Left lung (tissue), 10 donors: Measurements from ENCODE around the gene ZNF804B. TPM values are rescaled to one million over a fixed set of nuclear protein-coding genes. Genes with fewer than 3 reads are reported as not detected.

Experiments used
- ATAC-seq: fragments of 200-7000 bp; cut with Tn5 transposase; one replicate; pipeline ENCODE4 v1.9.1; 2020; ENCODE audit warnings: moderate library complexity
- DNase-seq, 4 donors: peaks; one replicate each; pipeline ENCODE4 v3.0.0-alpha.2; 2013 to 2020
- H3K27ac ChIP-seq, 2 donors: fragments of 200-600 bp; sonication (generic) in 1 of 2; one replicate each; pipeline versions ENCODE4 v1.5.0 to v1.8.0; 2020 to 2021
- H3K27me3 ChIP-seq, 2 donors: fragments of 200-600 bp; sonication (generic) in 1 of 2; one replicate each; pipeline versions ENCODE4 v1.5.0 to v1.8.0; 2020 to 2021
- H3K36me3 ChIP-seq, 2 donors: fragments of 200-600 bp; sonication (generic) in 1 of 2; one replicate each; pipeline versions ENCODE4 v1.5.0 to v1.8.0; 2020 to 2021
- H3K4me1 ChIP-seq, 2 donors: fragments of 200-600 bp; one replicate each; pipeline ENCODE4 v1.8.0; 2021
- H3K4me3 ChIP-seq, 2 donors: fragments of 200-600 bp; sonication (generic) in 1 of 2; one replicate each; pipeline versions ENCODE4 v1.5.0 to v1.8.0; 2020 to 2021; ENCODE audit warnings: mild to moderate bottlenecking in 1 of 2
- H3K9me3 ChIP-seq, 2 donors: fragments of 200-600 bp; sonication (generic) in 1 of 2; one replicate each; pipeline versions ENCODE4 v1.5.0 to v1.8.0; 2020 to 2021
- CTCF ChIP-seq, 2 donors: fragments of 200-600 bp; sonication (generic) in 1 of 2; IDR thresholded peaks; one replicate each; pipeline versions ENCODE4 v1.5.0 to v1.8.0; 2021; ENCODE audit warnings: antibody characterized with exemption in 2 of 2
- intact Hi-C, 2 donors: fragments of 100-400 bp; cut with DNase I; formaldehyde crosslinking; loops; one replicate each; pipeline versions ENCODE4 v1.11.2 to v1.14.2; 2022
- polyA plus RNA-seq, 6 donors: library from polyadenylated mRNA; unstranded; fragments of 120-200 nt; gene quantifications; one replicate each; pipeline ENCODE4 v1.2.1, GENCODE V29; 2013; ENCODE audit not compliant: insufficient read length in 6 of 6
- total RNA-seq, 2 donors: library from RNA; stranded (reverse); fragmentation: NEBNext Ultra II Directional; extraction: Animal tissue kit (Norgen Biotek cat#: 25700); gene quantifications; one replicate each; pipeline ENCODE4 v1.2.1, GENCODE V29; 2021
- donor health status: DM: no; HTN: yes; CAD: no.
- donor health status: DM: no; HTN: no; CAD: no.

Gene ZNF804B
- total and polyA plus RNA-seq, 8 donors, result 0.05 to 0.14 (median 0.09) TPM; not detected in 3

- H3K27me3 ChIP-seq, result peaks cover 45 to 72% of the 10 kb centered on the region in 2 donors
- ATAC-seq (no peak), DNase-seq (no peak)
- H3K4me1 ChIP-seq, result peaks cover 0 to 13% of the 10 kb centered on the region in 2 donors
- H3K4me3 ChIP-seq, result no peak overlapping the region
- no peak for TF ChIP-seq CTCF (IDR thresholded peaks at IDR 0.05)
- intact Hi-C loops, result no loop called here
- H3K9me3 ChIP-seq, result no peaks in the 10 kb centered on the region
- no peak overlapping the region for H3K27ac ChIP-seq
- no peaks in the 10 kb centered on the region for H3K36me3 ChIP-seq
These were observed 2.1 kb upstream of the ZNF804B start for GRCh38 chr7:88757371-88757770.

GRCh38 chr7:88758381-88759229, 895 bp upstream of the ZNF804B start:
- H3K9me3 ChIP-seq, result no peaks in the 10 kb centered on the region
- H3K4me1 ChIP-seq, result peaks cover 0 to 13% of the 10 kb centered on the region in 2 donors
- peak; percentile 75 for ATAC-seq
- intact Hi-C loops, result no loop called here
- H3K36me3 ChIP-seq, result no peaks in the 10 kb centered on the region
- peak in 2 of 4 donors; percentile 51 to 59 for DNase-seq
- no peak for TF ChIP-seq CTCF (IDR thresholded peaks at IDR 0.05)
- H3K4me3 ChIP-seq, result peak overlapping the region in 1 of 2 donors; percentile 8
- no peak overlapping the region for H3K27ac ChIP-seq
- H3K27me3 ChIP-seq, result peaks cover 49 to 72% of the 10 kb centered on the region in 2 donors

- no peak overlapping the region for H3K4me3 ChIP-seq
- no peak for DNase-seq
- TF ChIP-seq CTCF (IDR thresholded peaks at IDR 0.05), result no peak
These were observed 626 bp downstream of the ZNF804B start for GRCh38 chr7:88760136-88760515.

GRCh38 chr7:88761779-88762178, 2.3 kb downstream of the ZNF804B start:
- Histone ChIP-seq H3K4me1 (peaks cover 0 to 13% of the 10 kb centered on the region in 2 donors), H3K9me3 (no peaks in the 10 kb centered on the region), H3K4me3 (no peak overlapping the region), H3K27me3 (peaks cover 49 to 54% of the 10 kb centered on the region in 2 donors), H3K36me3 (no peaks in the 10 kb centered on the region), H3K27ac (no peak overlapping the region)
- intact Hi-C loops, result no loop called here
- TF ChIP-seq CTCF (IDR thresholded peaks at IDR 0.05), result no peak
- DNase-seq (no peak), ATAC-seq (no peak)

More at GRCh38 chr7:88760136-88760515, 626 bp downstream of the ZNF804B start:
- Histone ChIP-seq H3K36me3 (no peaks in the 10 kb centered on the region), H3K27ac (no peak overlapping the region), H3K9me3 (no peaks in the 10 kb centered on the region), H3K27me3 (peaks cover 49 to 71% of the 10 kb centered on the region in 2 donors), H3K4me1 (peaks cover 0 to 13% of the 10 kb centered on the region in 2 donors)
- no peak for ATAC-seq
- intact Hi-C loops, result no loop called here

- Histone ChIP-seq H3K27me3 (no peaks in the 10 kb centered on the region), H3K36me3 (no peaks in the 10 kb centered on the region), H3K4me3 (no peak overlapping the region), H3K4me1 (no peaks in the 10 kb centered on the region), H3K9me3 (no peaks in the 10 kb centered on the region), H3K27ac (no peak overlapping the region)
- no peak for DNase-seq
- intact Hi-C loops, result no loop called here
- no peak for TF ChIP-seq CTCF (IDR thresholded peaks at IDR 0.05)
- no peak for ATAC-seq
These were observed 11.9 kb downstream of the ZNF804B start for GRCh38 chr7:88771417-88771816.
